Neural cell (in vitro differentiated cells): Measurements from ENCODE around the gene RBM33. TPM values are rescaled to one million over a fixed set of nuclear protein-coding genes. Genes with fewer than 3 reads are reported as not detected.

ENCODE experiments used
- H2AFZ ChIP-seq: fragments of 200-600, 300-800 bp; sonication (generic), shearing (Covaris generic); 2 replicates; pipeline ENCODE4 v1.6.0; 2014; ENCODE audit warnings: low read depth, mild to moderate bottlenecking, antibody characterized with exemption, low read length, moderate library complexity
- H3F3A ChIP-seq: fragments of 200-600 bp; shearing (Covaris generic); 2 replicates; pipeline ENCODE4 v1.6.1; 2016; ENCODE audit warnings: mild to moderate bottlenecking, moderate library complexity, mixed read lengths, antibody characterized with exemption, low read length; ENCODE audit not compliant: insufficient read depth, poor library complexity, severe bottlenecking
- H3K27ac ChIP-seq: fragments of 200-600, 300-800 bp; sonication (generic), shearing (Covaris generic); 2 replicates; pipeline ENCODE4 v1.5.1; 2014; ENCODE audit warnings: mild to moderate bottlenecking, low read length, moderate library complexity
- H3K27me3 ChIP-seq: fragments of 300-800, 200-600 bp; sonication (generic), shearing (Covaris generic); 2 replicates; pipeline ENCODE4 v1.6.0; 2014; ENCODE audit warnings: mild to moderate bottlenecking, low read depth, low read length, moderate library complexity; ENCODE audit not compliant: insufficient read depth
- H3K36me3 ChIP-seq: fragments of 300-800, 200-600 bp; sonication (generic), shearing (Covaris generic); 2 replicates; pipeline ENCODE4 v1.5.1; 2014; ENCODE audit warnings: mild to moderate bottlenecking, antibody characterized with exemption, low read length, moderate library complexity; ENCODE audit not compliant: insufficient read depth
- H3K4me2 ChIP-seq: fragments of 300-800, 200-600 bp; sonication (generic), shearing (Covaris generic); 2 replicates; pipeline ENCODE4 v1.6.0; 2014; ENCODE audit warnings: mild to moderate bottlenecking, low read length
- H3K4me3 ChIP-seq: fragments of 300-800, 200-600 bp; sonication (generic), shearing (Covaris generic); 2 replicates; pipeline ENCODE4 v1.5.1; 2014; ENCODE audit warnings: mild to moderate bottlenecking, low read length, moderate library complexity
- H3K79me2 ChIP-seq: fragments of 200-600 bp; shearing (Covaris generic); replicated peaks from 2 replicates; pipeline ENCODE4 v1.6.0; 2014; ENCODE audit warnings: mild to moderate bottlenecking, low read length, moderate library complexity; ENCODE audit not compliant: insufficient read depth
- H3K9ac ChIP-seq: fragments of 300-800, 200-600 bp; sonication (generic), shearing (Covaris generic); 2 replicates; pipeline ENCODE4 v1.6.1; 2016; ENCODE audit warnings: mild to moderate bottlenecking, low read length, mixed read lengths
- H3K9me2 ChIP-seq: fragments of 200-600 bp; shearing (Covaris generic); 2 replicates; pipeline ENCODE4 v1.6.1; 2016; ENCODE audit warnings: mild to moderate bottlenecking, low read length, mixed read lengths; ENCODE audit not compliant: insufficient read depth
- H3K9me3 ChIP-seq: fragments of 200-600, 300-800 bp; sonication (generic), shearing (Covaris generic); 2 replicates; pipeline ENCODE4 v1.6.1; 2016; ENCODE audit warnings: mild to moderate bottlenecking, mixed run types, low read length, moderate library complexity, mixed read lengths
- H4K20me1 ChIP-seq: fragments of 200-600 bp; shearing (Covaris generic); 2 replicates; pipeline ENCODE4 v1.6.1; 2016; ENCODE audit warnings: mild to moderate bottlenecking, mixed run types; ENCODE audit not compliant: insufficient read depth
- CTCF ChIP-seq: fragments of 450-650 bp; IDR thresholded peaks from 2 replicates; pipeline ENCODE4 v1.5.1; 2014; ENCODE audit warnings: antibody characterized with exemption, mild to moderate bottlenecking, moderate library complexity; ENCODE audit not compliant: poor library complexity, severe bottlenecking
- EP300 ChIP-seq: fragments of 450-650 bp; conservative IDR thresholded peaks from 2 replicates; pipeline ENCODE4 v1.6.1; 2014; ENCODE audit warnings: antibody characterized with exemption, mild to moderate bottlenecking, moderate library complexity; ENCODE audit not compliant: poor library complexity, severe bottlenecking
- EZH2 ChIP-seq: fragments of 200-600, 300-800 bp; shearing (Covaris generic), sonication (generic); IDR thresholded peaks from 2 replicates; pipeline ENCODE4 v1.6.1; 2014; ENCODE audit warnings: antibody characterized with exemption, low read length, borderline replicate concordance, mild to moderate bottlenecking; ENCODE audit not compliant: insufficient read depth, poor library complexity, severe bottlenecking
- POLR2AphosphoS5 ChIP-seq: IDR thresholded peaks from 2 replicates; pipeline ENCODE4 v1.6.1; 2012
- RAD21 ChIP-seq: fragments of 450-650 bp; conservative IDR thresholded peaks from 2 replicates; pipeline ENCODE4 v1.6.1; 2014; ENCODE audit warnings: antibody characterized with exemption, mild to moderate bottlenecking, moderate library complexity
- REST ChIP-seq: IDR thresholded peaks from 2 replicates; pipeline ENCODE4 v1.6.1; 2012; ENCODE audit warnings: borderline replicate concordance
- SMC3 ChIP-seq: fragments of 450-650 bp; conservative IDR thresholded peaks from 2 replicates; pipeline ENCODE4 v1.6.1; 2014; ENCODE audit warnings: antibody characterized with exemption, mild to moderate bottlenecking, moderate library complexity; ENCODE audit not compliant: poor library complexity
- TAF1 ChIP-seq: IDR thresholded peaks from 2 replicates; pipeline ENCODE4 v1.6.1; 2012; ENCODE audit warnings: low read depth
- polyA plus RNA-seq: library from polyadenylated mRNA; depleted of rRNA; stranded (reverse); fragments of >200 nt; gene quantifications from 2 replicates; pipeline ENCODE4 v1.2.3, GENCODE V29; 2014

RBM33 gene
- polyA plus RNA-seq, 1 donor from 2014 or later = 53.2 TPM

- no peaks in the 10 kb centered on the region for H3K9me3 ChIP-seq
- H3K9me2 ChIP-seq = no peaks in the 10 kb centered on the region
- no peaks in the 10 kb centered on the region for H4K20me1 ChIP-seq
- H3K4me3 ChIP-seq = no peak overlapping the region
- no peaks in the 10 kb centered on the region for H3F3A ChIP-seq
- H3K79me2 ChIP-seq = peaks cover 4% of the 10 kb centered on the region
- H2AFZ ChIP-seq = no peak overlapping the region
- H3K9ac ChIP-seq = no peak overlapping the region
- no peaks in the 10 kb centered on the region for H3K27me3 ChIP-seq
- TF ChIP-seq EP300 = no peak
- no peak for TF ChIP-seq TAF1
- no peak for TF ChIP-seq CTCF
- no peak overlapping the region for H3K27ac ChIP-seq
- no peak overlapping the region for H3K4me2 ChIP-seq
- no peaks in the 10 kb centered on the region for H3K36me3 ChIP-seq
These were observed 93.6 kb downstream of the RBM33 start for GRCh38 chr7:155738104-155738503.

GRCh38 chr7:155738652-155739537 is 94.4 kb downstream of the RBM33 start:
- Histone ChIP-seq H3K4me2 (no peak overlapping the region), H3K9me2 (no peaks in the 10 kb centered on the region), H4K20me1 (no peaks in the 10 kb centered on the region), H3K9ac (no peak overlapping the region), H3K9me3 (no peaks in the 10 kb centered on the region), H3K27me3 (no peaks in the 10 kb centered on the region), H3K36me3 (no peaks in the 10 kb centered on the region), H3K4me3 (no peak overlapping the region), H3F3A (no peaks in the 10 kb centered on the region), H3K27ac (no peak overlapping the region), H3K79me2 (no peaks in the 10 kb centered on the region), H2AFZ (no peak overlapping the region)
- TF ChIP-seq REST = no peak
- peak; percentile 75 for TF ChIP-seq SMC3
- TF ChIP-seq EP300 = no peak
- peak; percentile 78 for TF ChIP-seq CTCF
- TF ChIP-seq RAD21 = peak; percentile 83
- no peak for TF ChIP-seq EZH2
- TF ChIP-seq POLR2AphosphoS5 = no peak
